ENCODE measurements around the gene C6orf47. TPM values are rescaled to one million over a fixed set of nuclear protein-coding genes. Genes with fewer than 3 reads are reported as not detected.
"Not testable (repeated sequence)": the region's sequence is repeated elsewhere in the genome, so short reads cannot be mapped to it uniquely, and the experiment has no call there.

C6orf47 gene
- polyA plus RNA-seq, result 10 to 100 TPM; 20.6 to 21.1 TPM

DNA sequence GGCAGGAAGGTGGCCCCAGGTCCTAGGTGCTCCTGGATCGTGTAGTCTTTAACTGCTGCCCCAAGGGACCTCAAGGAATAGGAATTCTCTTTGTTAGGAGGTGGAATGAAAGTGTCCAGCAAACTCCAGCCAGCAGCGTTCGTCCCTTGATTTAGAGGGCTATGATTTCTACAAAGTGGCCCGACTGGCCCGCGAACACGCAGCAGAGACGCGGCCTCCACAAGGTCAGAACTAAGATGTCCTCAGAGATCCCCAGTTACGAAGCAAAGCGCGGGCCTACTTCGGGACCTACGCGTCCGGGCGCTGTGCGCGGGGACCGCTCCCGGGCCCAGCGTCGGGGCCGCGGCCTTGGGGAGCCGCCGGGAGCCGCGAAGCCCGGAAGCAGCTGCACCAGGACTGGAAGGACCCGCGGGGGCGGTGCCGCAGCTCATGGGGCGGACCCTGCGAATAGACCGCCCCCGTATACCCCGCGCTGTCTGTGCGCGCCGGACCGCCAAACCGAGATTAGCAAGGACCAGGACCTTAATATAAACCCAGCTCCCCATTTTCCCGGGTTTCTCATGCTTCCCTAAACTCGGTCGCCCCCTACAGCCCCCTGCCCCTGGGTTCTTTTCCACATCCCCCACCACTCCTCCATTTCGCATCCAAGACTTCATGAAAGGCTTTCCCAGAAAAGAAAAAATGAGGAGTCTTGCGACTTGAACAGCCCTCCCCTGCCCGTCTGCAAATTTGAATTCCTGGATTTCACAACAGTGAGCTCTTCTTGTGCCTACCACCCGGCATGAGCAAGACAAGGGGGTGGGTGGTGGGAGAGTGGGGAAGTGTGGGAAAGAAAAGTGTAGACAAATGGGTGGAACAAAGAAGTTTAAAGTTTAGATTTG, at the start of gene C6orf47:
TSS of gene C6orf47 (minus strand) at position 398 of the 881 bp plus-strand sequence. CDS start 831 bp downstream, outside the sequence.
- peaks cover 0 to 13% of the 10 kb centered on the region in 2 donors for H3K36me3 ChIP-seq (ENCODE audit: control insufficient read depth in 2 of 2, insufficient read depth in 2 of 2, low read length in 1 of 2)
- H3K4me3 ChIP-seq (ENCODE audit: low read depth in 1 of 2, low read length in 2 of 2), result peak within 1 kb of the TSS; percentile 71 to 88
- H3K9me3 ChIP-seq (ENCODE audit: control insufficient read depth in 2 of 2, insufficient read depth in 1 of 2, low read depth in 1 of 2, low read length in 1 of 2), result no peaks in the 10 kb centered on the region
- H3K4me1 ChIP-seq (ENCODE audit: control insufficient read depth in 2 of 2, insufficient read depth in 2 of 2, low read length in 1 of 2), result peaks cover 15 to 21% of the 10 kb centered on the region in 2 donors
- 1% methylated on average over 49 to 52 of the region's 52 CpGs for WGBS, 2 donors
- peak within 1 kb of the TSS; percentile 94 to 95 for H3K27ac ChIP-seq (ENCODE audit: low read depth in 2 of 2, low read length in 1 of 2)
- H3K27me3 ChIP-seq (ENCODE audit: control insufficient read depth in 1 of 2, insufficient read depth in 2 of 2, low read length in 2 of 2), result no peaks in the 10 kb centered on the region

GRCh38 chr6:31709157-31709556, 48.6 kb upstream of the C6orf47 start:
- not testable (repeated sequence) for H3K36me3 ChIP-seq (ENCODE audit: control insufficient read depth in 2 of 2, insufficient read depth in 2 of 2, low read length in 1 of 2); H3K4me3 ChIP-seq (ENCODE audit: low read depth in 1 of 2, low read length in 2 of 2); H3K9me3 ChIP-seq (ENCODE audit: control insufficient read depth in 2 of 2, insufficient read depth in 1 of 2, low read depth in 1 of 2, low read length in 1 of 2); H3K27ac ChIP-seq (ENCODE audit: low read depth in 2 of 2, low read length in 1 of 2); H3K27me3 ChIP-seq (ENCODE audit: control insufficient read depth in 1 of 2, insufficient read depth in 2 of 2, low read length in 2 of 2)
- WGBS, 2 donors, result 91 to 93% methylated on average over 11 of the region's 11 CpGs
- H3K4me1 ChIP-seq (ENCODE audit: control insufficient read depth in 2 of 2, insufficient read depth in 2 of 2, low read length in 1 of 2), result peaks cover 0 to 17% of the 10 kb centered on the region in 2 donors

- 94 to 97% methylated on average over 3 of the region's 3 CpGs for WGBS, 2 donors
- H3K36me3 ChIP-seq (ENCODE audit: control insufficient read depth in 2 of 2, insufficient read depth in 2 of 2, low read length in 1 of 2), result no peaks in the 10 kb centered on the region
- no peaks in the 10 kb centered on the region for H3K27me3 ChIP-seq (ENCODE audit: control insufficient read depth in 1 of 2, insufficient read depth in 2 of 2, low read length in 2 of 2)
- no peak overlapping the region for H3K4me3 ChIP-seq (ENCODE audit: low read depth in 1 of 2, low read length in 2 of 2)
- H3K4me1 ChIP-seq (ENCODE audit: control insufficient read depth in 2 of 2, insufficient read depth in 2 of 2, low read length in 1 of 2), result peaks cover 0 to 11% of the 10 kb centered on the region in 2 donors
- no peaks in the 10 kb centered on the region for H3K9me3 ChIP-seq (ENCODE audit: control insufficient read depth in 2 of 2, insufficient read depth in 1 of 2, low read depth in 1 of 2, low read length in 1 of 2)
- no peak overlapping the region for H3K27ac ChIP-seq (ENCODE audit: low read depth in 2 of 2, low read length in 1 of 2)
These were observed 47.6 kb upstream of the C6orf47 start for GRCh38 chr6:31708224-31708623.

DNA sequence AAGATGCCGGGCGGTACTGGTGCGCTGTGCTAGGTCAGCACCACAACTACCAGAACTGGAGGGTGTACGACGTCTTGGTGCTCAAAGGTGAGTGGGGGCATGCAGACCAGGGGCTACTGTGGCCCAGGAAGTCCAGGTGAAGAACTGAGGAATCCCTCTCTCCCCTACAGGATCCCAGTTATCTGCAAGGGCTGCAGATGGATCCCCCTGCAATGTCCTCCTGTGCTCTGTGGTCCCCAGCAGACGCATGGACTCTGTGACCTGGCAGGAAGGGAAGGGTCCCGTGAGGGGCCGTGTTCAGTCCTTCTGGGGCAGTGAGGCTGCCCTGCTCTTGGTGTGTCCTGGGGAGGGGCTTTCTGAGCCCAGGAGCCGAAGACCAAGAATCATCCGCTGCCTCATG, 47.1 kb upstream of the C6orf47 start:
- H3K9me3 ChIP-seq (ENCODE audit: control insufficient read depth in 2 of 2, insufficient read depth in 1 of 2, low read depth in 1 of 2, low read length in 1 of 2), result no peaks in the 10 kb centered on the region
- no peak overlapping the region for H3K4me3 ChIP-seq (ENCODE audit: low read depth in 1 of 2, low read length in 2 of 2)
- H3K36me3 ChIP-seq (ENCODE audit: control insufficient read depth in 2 of 2, insufficient read depth in 2 of 2, low read length in 1 of 2), result no peaks in the 10 kb centered on the region
- peaks cover 0 to 10% of the 10 kb centered on the region in 2 donors for H3K4me1 ChIP-seq (ENCODE audit: control insufficient read depth in 2 of 2, insufficient read depth in 2 of 2, low read length in 1 of 2)
- 89 to 93% methylated on average over 10 of the region's 10 CpGs for WGBS, 2 donors
- H3K27me3 ChIP-seq (ENCODE audit: control insufficient read depth in 1 of 2, insufficient read depth in 2 of 2, low read length in 2 of 2), result no peaks in the 10 kb centered on the region
- no peak overlapping the region for H3K27ac ChIP-seq (ENCODE audit: low read depth in 2 of 2, low read length in 1 of 2)

DNA sequence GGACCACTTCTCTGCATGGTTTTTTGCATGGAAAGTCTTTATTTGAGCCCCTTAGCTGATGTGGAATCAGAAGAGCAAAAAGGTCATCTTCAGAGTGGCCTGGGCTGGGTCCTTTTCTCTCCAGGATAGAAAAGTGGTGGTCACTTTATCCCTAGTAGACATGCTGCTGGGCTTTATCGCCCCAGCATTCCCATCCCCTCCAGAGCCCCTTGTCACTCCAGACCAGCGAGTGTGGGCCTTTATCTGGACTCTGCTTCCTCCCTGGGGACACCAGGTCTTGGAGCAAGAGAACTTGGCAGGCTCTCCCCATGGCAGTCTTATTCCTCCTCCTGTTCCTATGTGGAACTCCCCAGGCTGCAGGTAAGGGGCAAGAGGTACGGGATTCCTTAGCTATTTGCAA, 46.0 kb upstream of the C6orf47 start, which contains the start of gene LY6G6F:
TSS of gene LY6G6F (plus strand) at position 268 of the 400 bp plus-strand sequence. CDS start at position 309, 41 bp downstream.
- H3K4me3 ChIP-seq (ENCODE audit: low read depth in 1 of 2, low read length in 2 of 2), result no peak within 1 kb of the TSS
- WGBS, 2 donors, result 60 to 62% methylated on average over 3 of the region's 3 CpGs
- peaks cover 5 to 7% of the 10 kb centered on the region in 2 donors for H3K4me1 ChIP-seq (ENCODE audit: control insufficient read depth in 2 of 2, insufficient read depth in 2 of 2, low read length in 1 of 2)
- H3K36me3 ChIP-seq (ENCODE audit: control insufficient read depth in 2 of 2, insufficient read depth in 2 of 2, low read length in 1 of 2), result no peaks in the 10 kb centered on the region
- no peak within 1 kb of the TSS for H3K27ac ChIP-seq (ENCODE audit: low read depth in 2 of 2, low read length in 1 of 2)
- no peaks in the 10 kb centered on the region for H3K9me3 ChIP-seq (ENCODE audit: control insufficient read depth in 2 of 2, insufficient read depth in 1 of 2, low read depth in 1 of 2, low read length in 1 of 2)
- H3K27me3 ChIP-seq (ENCODE audit: control insufficient read depth in 1 of 2, insufficient read depth in 2 of 2, low read length in 2 of 2), result no peaks in the 10 kb centered on the region

GRCh38 chr6:31705931-31706330, 45.4 kb upstream of the C6orf47 start:
- no peaks in the 10 kb centered on the region for H3K9me3 ChIP-seq (ENCODE audit: control insufficient read depth in 2 of 2, insufficient read depth in 1 of 2, low read depth in 1 of 2, low read length in 1 of 2)
- H3K27ac ChIP-seq (ENCODE audit: low read depth in 2 of 2, low read length in 1 of 2), result no peak overlapping the region
- WGBS, 2 donors, result 88 to 89% methylated on average over 6 of the region's 6 CpGs
- no peaks in the 10 kb centered on the region for H3K27me3 ChIP-seq (ENCODE audit: control insufficient read depth in 1 of 2, insufficient read depth in 2 of 2, low read length in 2 of 2)
- no peak overlapping the region for H3K4me3 ChIP-seq (ENCODE audit: low read depth in 1 of 2, low read length in 2 of 2)
- peaks cover 6 to 7% of the 10 kb centered on the region in 2 donors for H3K4me1 ChIP-seq (ENCODE audit: control insufficient read depth in 2 of 2, insufficient read depth in 2 of 2, low read length in 1 of 2)
- peaks cover 0 to under 1% of the 10 kb centered on the region in 2 donors for H3K36me3 ChIP-seq (ENCODE audit: control insufficient read depth in 2 of 2, insufficient read depth in 2 of 2, low read length in 1 of 2)

DNA sequence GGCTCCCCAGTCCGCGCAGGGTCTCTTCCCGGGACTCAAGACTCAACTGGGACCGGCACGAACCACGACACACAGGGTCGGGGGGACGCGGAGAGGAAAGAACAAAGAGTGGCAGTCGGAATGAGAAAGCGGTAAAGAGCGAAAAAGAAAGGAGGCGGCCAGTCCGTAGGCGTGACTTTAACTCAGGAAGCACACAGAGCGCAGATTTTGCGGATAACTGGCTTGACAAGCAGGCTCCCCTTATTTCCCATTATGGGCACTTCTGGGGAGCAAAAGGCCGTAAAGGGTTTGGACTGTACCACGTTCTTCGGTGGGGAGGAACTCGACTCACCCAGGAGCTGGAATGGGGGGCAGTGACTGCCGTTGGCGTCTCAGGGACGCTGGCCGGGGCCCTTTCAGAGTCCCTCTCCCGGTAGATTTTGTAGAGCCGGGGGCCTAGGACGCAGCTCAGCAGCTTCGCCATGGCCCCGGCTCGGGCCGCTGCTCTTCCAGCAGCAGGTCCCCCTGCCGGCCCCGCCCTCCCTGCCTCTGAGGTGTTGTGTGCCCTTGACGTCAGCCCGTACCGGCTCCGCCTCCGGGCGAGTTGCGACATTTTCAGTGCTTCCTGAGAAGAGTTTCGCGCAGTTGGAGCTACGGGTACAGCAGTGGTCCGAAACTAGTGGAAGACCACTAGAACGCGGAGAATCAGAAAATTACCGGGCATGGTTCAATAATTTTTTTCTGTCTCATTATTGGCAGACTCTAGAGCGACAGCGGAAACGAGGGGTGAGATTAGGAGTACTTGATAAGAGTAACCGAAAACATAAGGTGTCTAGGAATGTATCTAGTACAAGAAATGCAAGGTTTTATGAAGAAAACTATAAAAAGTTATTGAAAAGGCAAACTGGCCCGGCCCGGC, 42.5 kb upstream of the C6orf47 start, which contains the start of gene ABHD16A:
TSS of gene ABHD16A (minus strand) at position 506 of the 898 bp plus-strand sequence. CDS start at position 463, 43 bp downstream.
- no peaks in the 10 kb centered on the region for H3K9me3 ChIP-seq (ENCODE audit: control insufficient read depth in 2 of 2, insufficient read depth in 1 of 2, low read depth in 1 of 2, low read length in 1 of 2)
- H3K27me3 ChIP-seq (ENCODE audit: control insufficient read depth in 1 of 2, insufficient read depth in 2 of 2, low read length in 2 of 2), result no peaks in the 10 kb centered on the region
- H3K27ac ChIP-seq (ENCODE audit: low read depth in 2 of 2, low read length in 1 of 2), result peak within 1 kb of the TSS; percentile 100
- H3K4me1 ChIP-seq (ENCODE audit: control insufficient read depth in 2 of 2, insufficient read depth in 2 of 2, low read length in 1 of 2), result peaks cover 6 to 7% of the 10 kb centered on the region in 2 donors
- H3K36me3 ChIP-seq (ENCODE audit: control insufficient read depth in 2 of 2, insufficient read depth in 2 of 2, low read length in 1 of 2), result peaks cover 0 to 7% of the 10 kb centered on the region in 2 donors
- 0 to 1% methylated on average over 54 of the region's 54 CpGs for WGBS, 2 donors
- peak within 1 kb of the TSS; percentile 84 to 93 for H3K4me3 ChIP-seq (ENCODE audit: low read depth in 1 of 2, low read length in 2 of 2)

DNA sequence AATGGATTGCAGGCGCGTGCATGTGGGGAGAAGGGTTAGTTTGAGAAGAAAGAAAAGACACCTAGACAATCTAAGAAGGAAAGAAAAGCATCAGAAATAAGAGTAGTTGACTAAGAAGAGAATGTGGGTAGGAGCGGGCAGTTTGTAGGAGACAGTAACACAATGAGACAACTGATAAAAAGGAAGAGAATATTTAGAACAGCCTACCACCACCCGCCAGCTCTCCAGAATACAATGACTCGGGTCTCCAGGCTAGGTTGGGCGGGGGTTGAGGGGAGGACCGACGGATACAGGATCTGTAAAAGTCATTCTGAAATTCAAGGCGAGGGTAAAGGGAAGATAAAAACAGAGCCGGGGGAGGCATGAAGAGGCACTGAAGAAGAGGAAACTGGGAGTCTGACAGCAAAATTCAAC, 41.8 kb upstream of the C6orf47 start:
- Histone ChIP-seq H3K4me1 (ENCODE audit: control insufficient read depth in 2 of 2, insufficient read depth in 2 of 2, low read length in 1 of 2) (peaks cover 6 to 7% of the 10 kb centered on the region in 2 donors), H3K36me3 (ENCODE audit: control insufficient read depth in 2 of 2, insufficient read depth in 2 of 2, low read length in 1 of 2) (peaks cover 0 to 7% of the 10 kb centered on the region in 2 donors), H3K4me3 (ENCODE audit: low read depth in 1 of 2, low read length in 2 of 2) (peak overlapping the region; percentile 84 to 93), H3K27me3 (ENCODE audit: control insufficient read depth in 1 of 2, insufficient read depth in 2 of 2, low read length in 2 of 2) (no peaks in the 10 kb centered on the region), H3K9me3 (ENCODE audit: control insufficient read depth in 2 of 2, insufficient read depth in 1 of 2, low read depth in 1 of 2, low read length in 1 of 2) (no peaks in the 10 kb centered on the region), H3K27ac (ENCODE audit: low read depth in 2 of 2, low read length in 1 of 2) (peak overlapping the region; percentile 100)
- WGBS, 2 donors, result 0 to 1% methylated on average over 10 of the region's 10 CpGs
